Glutamatergic neuron (in vitro differentiated cells): ENCODE data around the gene PLXNA2. TPM values are rescaled to one million over a fixed set of nuclear protein-coding genes. Genes with fewer than 3 reads are reported as not detected.
A peak's percentile ranks its signal among the peaks of the same experiment; 100 is the strongest.

ENCODE experiments used
- DNase-seq: peaks from one replicate; pipeline ENCODE4 v3.0.0; 2022
- H3K27ac Mint-ChIP-seq: one replicate; pipeline ENCODE4 v1.8.0; 2020; ENCODE audit warnings: mild to moderate bottlenecking, mixed read lengths, inconsistent platforms; ENCODE audit not compliant: unreplicated experiment
- H3K27me3 Mint-ChIP-seq: one replicate; pipeline ENCODE4 v1.8.0; 2020; ENCODE audit warnings: mild to moderate bottlenecking, moderate library complexity, mixed read lengths, inconsistent platforms; ENCODE audit not compliant: unreplicated experiment
- H3K36me3 Mint-ChIP-seq: one replicate; pipeline ENCODE4 v1.8.0; 2020; ENCODE audit warnings: mild to moderate bottlenecking, mixed read lengths, inconsistent platforms; ENCODE audit not compliant: unreplicated experiment
- H3K4me1 Mint-ChIP-seq: one replicate; pipeline ENCODE4 v1.8.0; 2020; ENCODE audit warnings: mild to moderate bottlenecking, low read depth, mixed read lengths, inconsistent platforms; ENCODE audit not compliant: unreplicated experiment
- H3K4me3 Mint-ChIP-seq: one replicate; pipeline ENCODE4 v1.8.0; 2020; ENCODE audit warnings: mild to moderate bottlenecking, mixed read lengths, inconsistent platforms; ENCODE audit not compliant: unreplicated experiment
- H3K9me3 Mint-ChIP-seq: one replicate; pipeline ENCODE4 v1.8.0; 2020; ENCODE audit warnings: mild to moderate bottlenecking, moderate library complexity, mixed read lengths, inconsistent platforms; ENCODE audit not compliant: unreplicated experiment
- CTCF ChIP-seq: fragments of 200-600 bp; sonication (generic); IDR thresholded peaks from one replicate; pipeline ENCODE4 v1.5.0; 2021; ENCODE audit not compliant: partially characterized antibody, unreplicated experiment
- total RNA-seq: library from RNA; stranded (reverse); fragmentation: NEBNext Ultra II Directional; extraction: Animal tissue kit (Norgen Biotek cat#: 25700); gene quantifications from one replicate; pipeline ENCODE4 v1.2.1, GENCODE V29; 2021; ENCODE audit not compliant: unreplicated experiment

Gene PLXNA2
- total RNA-seq, 1 donor from 2014 or later, result 66.0 TPM

DNA sequence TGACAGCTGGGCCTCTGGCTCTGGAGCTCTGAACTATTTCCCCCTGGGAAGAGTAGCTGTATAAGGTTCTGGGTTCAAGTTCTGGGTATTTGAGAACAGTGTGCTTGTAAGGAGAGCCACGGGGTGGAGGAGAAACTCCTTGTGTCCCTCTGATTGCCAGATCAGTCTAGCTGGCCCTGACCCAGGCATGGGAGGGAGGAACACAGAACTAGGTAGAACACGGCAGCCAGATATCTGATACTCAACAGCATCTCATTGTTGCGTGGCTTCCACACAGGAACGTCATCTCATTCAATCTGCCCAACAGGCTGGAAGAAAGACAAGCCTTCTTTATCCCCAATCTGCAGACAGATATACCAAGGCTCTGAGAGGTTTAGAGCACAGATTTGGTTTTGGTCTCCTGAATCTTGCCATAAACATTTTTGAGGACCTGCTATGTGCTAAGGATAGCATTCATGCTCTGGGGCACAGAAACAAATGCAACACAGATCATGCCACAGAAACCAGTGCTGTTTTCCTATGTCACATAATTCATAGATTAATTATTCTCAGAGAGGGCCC, 83.8 kb downstream of the PLXNA2 start:
- peaks cover 55% of the 10 kb centered on the region for H3K4me1 Mint-ChIP-seq

DNA sequence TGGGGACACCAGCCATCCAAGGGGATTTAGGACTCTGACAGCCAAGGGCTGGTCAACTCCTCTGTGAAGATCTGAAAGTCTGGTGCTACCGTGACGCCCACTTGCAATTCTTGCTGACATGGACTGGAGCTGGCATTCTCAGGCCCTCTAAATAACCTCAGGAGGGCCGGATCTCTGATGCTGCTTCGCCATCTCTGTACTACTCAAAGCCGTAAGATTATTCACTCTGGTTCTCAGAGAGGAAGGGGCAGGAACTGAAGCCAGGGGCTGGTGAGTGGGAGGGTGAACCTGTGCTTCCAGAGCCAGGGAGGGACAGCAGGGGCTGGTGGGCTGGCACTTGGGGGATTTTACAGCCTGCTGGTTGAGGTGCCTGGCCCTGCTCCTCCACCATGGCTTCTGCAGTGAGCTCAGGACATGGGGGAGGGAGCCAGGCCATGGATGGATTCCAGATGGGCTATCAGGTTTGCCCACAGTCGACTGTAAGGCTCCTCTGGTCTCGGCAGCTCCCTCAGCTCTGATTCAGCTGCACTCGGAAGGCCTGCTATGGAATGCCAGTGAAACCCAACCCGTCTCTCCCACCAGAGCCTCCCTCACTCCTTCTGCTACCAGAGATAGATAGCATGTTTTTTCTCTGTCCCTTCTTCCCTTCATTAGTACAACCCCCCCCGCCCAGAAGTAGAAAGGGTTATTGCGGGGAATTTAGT, 84.5 kb downstream of the PLXNA2 start:
- TF ChIP-seq CTCF, result no peak
- Mint-ChIP-seq H3K4me3 (no peak overlapping the region), H3K36me3 (no peaks in the 10 kb centered on the region), H3K27ac (no peak overlapping the region), H3K9me3 (peaks cover 15% of the 10 kb centered on the region), H3K4me1 (peaks cover 56% of the 10 kb centered on the region), H3K27me3 (peaks cover 3% of the 10 kb centered on the region)
- no peak for DNase-seq

More for the DNA sequence above, 83.8 kb downstream of the PLXNA2 start:
- Mint-ChIP-seq H3K27ac (peak overlapping the region; percentile 18), H3K36me3 (no peaks in the 10 kb centered on the region), H3K27me3 (peaks cover 3% of the 10 kb centered on the region), H3K4me3 (no peak overlapping the region), H3K9me3 (peaks cover 15% of the 10 kb centered on the region)
- TF ChIP-seq CTCF, result no peak
- no peak for DNase-seq

GRCh38 chr1:208158640-208159554, 85.3 kb downstream of the PLXNA2 start:
- Mint-ChIP-seq H3K27me3 (peaks cover 3% of the 10 kb centered on the region), H3K36me3 (no peaks in the 10 kb centered on the region), H3K4me1 (peaks cover 57% of the 10 kb centered on the region), H3K4me3 (no peak overlapping the region), H3K27ac (peak overlapping the region; percentile 15), H3K9me3 (peaks cover 15% of the 10 kb centered on the region)
- TF ChIP-seq CTCF, result no peak
- no peak for DNase-seq

DNA sequence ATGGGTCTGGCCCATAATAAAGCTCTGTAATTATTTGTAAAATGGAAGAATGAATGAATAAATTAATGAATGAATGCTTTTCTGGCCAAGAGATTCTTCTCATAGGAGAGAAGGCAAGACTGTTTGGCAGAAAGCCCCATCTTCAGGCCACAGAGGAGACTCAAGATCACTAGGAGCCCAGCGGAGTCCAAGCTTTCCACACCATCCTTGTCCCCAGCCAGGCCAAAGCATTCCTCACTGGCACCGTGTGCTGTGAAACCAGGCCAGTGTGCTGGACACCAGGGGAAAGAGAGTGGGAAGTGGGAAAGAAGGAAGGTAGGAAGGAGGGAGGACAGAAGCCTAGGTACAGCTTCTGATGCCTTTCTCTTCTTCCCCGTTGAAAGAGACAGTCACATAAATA, 86.4 kb downstream of the PLXNA2 start:
- TF ChIP-seq CTCF, result no peak
- H3K27ac Mint-ChIP-seq, result no peak overlapping the region
- peaks cover 14% of the 10 kb centered on the region for H3K9me3 Mint-ChIP-seq
- peaks cover 3% of the 10 kb centered on the region for H3K27me3 Mint-ChIP-seq
- DNase-seq, result no peak
- H3K4me1 Mint-ChIP-seq, result peaks cover 51% of the 10 kb centered on the region
- no peaks in the 10 kb centered on the region for H3K36me3 Mint-ChIP-seq
- no peak overlapping the region for H3K4me3 Mint-ChIP-seq
